GM12878 (cell line): ENCODE measurements around the gene NRXN3. TPM values are rescaled to one million over a fixed set of nuclear protein-coding genes. Genes with fewer than 3 reads are reported as not detected.

Experiments used
- ATAC-seq: fragments of 200-7000 bp; cut with Tn5 transposase; 3 replicates; pipeline ENCODE4 v1.9.1; 2020; ENCODE audit warnings: mild to moderate bottlenecking, moderate library complexity
- BruUV-seq: library from RNA; stranded (reverse); fragments of 400-500 nt; replicated peaks from 2 replicates; lab custom pipeline; 2021; lab: Mats Ljungman, UMichigan
- CTCF ChIA-PET: fragments of 300-600 bp; sonication (Branson Sonifier 250); formaldehyde crosslinking; extraction: SDS; loops from one replicate; lab custom pipeline; 2021; ENCODE audit warnings: inconsistent platforms; lab: Yijun Ruan, JAX
- POLR2A ChIA-PET: fragments of 350-600 bp; formaldehyde crosslinking; extraction: SDS; loops from one replicate; lab custom pipeline; 2021; ENCODE audit warnings: inconsistent platforms; lab: Charles Lee
- RAD21 ChIA-PET: fragments of 300-600 bp; sonication (Branson Sonifier 250); formaldehyde crosslinking; loops from one replicate; lab custom pipeline; 2023; ENCODE audit warnings: antibody characterized with exemption; ENCODE audit not compliant: unreplicated experiment; lab: Charles Lee
- SMC1A ChIA-PET: fragments of 300-600 bp; sonication (Branson Sonifier 250); formaldehyde crosslinking; loops from one replicate; lab custom pipeline; 2023; ENCODE audit not compliant: unreplicated experiment, uncharacterized antibody; lab: Charles Lee
- DNase-seq: peaks from one replicate; pipeline ENCODE4 v3.0.0-alpha.2; 2011; ENCODE audit warnings: low read depth, low spot score
- FAIRE-seq: peaks from 3 replicates; lab custom pipeline; 2011; peaks lifted over from hg19 to GRCh38; lab: Jason Lieb, UNC
- H2AFZ ChIP-seq: 2 replicates; pipeline ENCODE4 v1.6.0; 2011; ENCODE audit warnings: low read depth, low read length, control low read depth; ENCODE audit not compliant: control insufficient read depth
- H3K27ac ChIP-seq: 2 replicates; pipeline ENCODE4 v1.5.1; 2011; ENCODE audit warnings: control low read depth; ENCODE audit not compliant: control insufficient read depth, insufficient read depth
- H3K27me3 ChIP-seq, 2 experiments: replicated peaks in 1 of 2; 2 replicates each; pipeline versions ENCODE4 v1.6.0 to v1.6.1; 2011; ENCODE audit warnings: low read length in 1 of 2; ENCODE audit not compliant: control insufficient read depth in 2 of 2, insufficient read depth in 2 of 2
- H3K36me3 ChIP-seq, 2 experiments: 2 replicates each; pipeline ENCODE4 v1.5.1; 2011; ENCODE audit warnings: low read length in 1 of 2; ENCODE audit not compliant: control insufficient read depth in 2 of 2, insufficient read depth in 2 of 2
- H3K4me1 ChIP-seq: 2 replicates; pipeline ENCODE4 v1.6.1; 2011; ENCODE audit warnings: mild to moderate bottlenecking, low read length, moderate library complexity, mixed read lengths; ENCODE audit not compliant: control insufficient read depth, insufficient read depth
- H3K4me2 ChIP-seq: 2 replicates; pipeline ENCODE4 v1.6.0; 2011; ENCODE audit warnings: control low read depth; ENCODE audit not compliant: control insufficient read depth, insufficient read depth
- H3K4me3 ChIP-seq: fragments of 200-600 bp; sonication (generic); 2 replicates; pipeline ENCODE4 v1.5.1; 2016
- H3K79me2 ChIP-seq: 2 replicates; pipeline ENCODE4 v1.6.0; 2011; ENCODE audit warnings: low read length; ENCODE audit not compliant: control insufficient read depth, insufficient read depth
- H3K9ac ChIP-seq: 2 replicates; pipeline ENCODE4 v1.8.0; 2011; ENCODE audit warnings: low read length, control low read depth, mixed read lengths; ENCODE audit not compliant: control insufficient read depth, insufficient read depth
- H3K9me3 ChIP-seq: replicated peaks from 3 replicates; pipeline ENCODE4 v1.5.1; 2011; ENCODE audit warnings: mild to moderate bottlenecking, low read length; ENCODE audit not compliant: control insufficient read depth, insufficient read depth
- H4K20me1 ChIP-seq: 2 replicates; pipeline ENCODE4 v1.6.0; 2011; ENCODE audit not compliant: control insufficient read depth, insufficient read depth
- CHD4 ChIP-seq: fragments of 200-600 bp; sonication (generic); IDR thresholded peaks from 2 replicates; pipeline ENCODE4 v1.6.1; 2016; ENCODE audit warnings: mild to moderate bottlenecking
- DPF2 ChIP-seq: fragments of 450-650 bp; IDR thresholded peaks from 2 replicates; pipeline ENCODE4 v1.6.1; 2017; ENCODE audit warnings: mild to moderate bottlenecking
- SP1 ChIP-seq: IDR thresholded peaks from one replicate; pipeline ENCODE4 v1.6.1; 2011; ENCODE audit warnings: low read depth, low read length
- TBL1XR1 ChIP-seq: IDR thresholded peaks from 2 replicates; pipeline ENCODE4 v1.6.1; 2012; ENCODE audit warnings: low read depth, low read length, improper control_type of control experiment
- WGBS: methylation state at CpG from one replicate; pipeline ENCODE4 v1.1.6; 2016; ENCODE audit warnings: low lambda C conversion rate; ENCODE audit not compliant: insufficient replicate concordance, insufficient coverage; ENCODE audit errors: missing lambda C conversion rate; 5-methylcytosine and 5-hydroxymethylcytosine counted together
- in situ Hi-C: fragments of 300-500 bp; cut with MboI; formaldehyde crosslinking; loops from 9 replicates; pipeline ENCODE4 v1.14.3; 2018; ENCODE audit warnings: mixed read lengths
- intact Hi-C: fragments of 100-400 bp; cut with micrococcal nuclease; formaldehyde crosslinking; loops from one replicate; pipeline ENCODE4 v1.14.2; 2022; ENCODE audit not compliant: unreplicated experiment
- polyA plus RNA-seq, 11 experiments: library from polyadenylated mRNA; depleted of rRNA in 4 of 11; unstranded in 6 of 11; stranded (reverse) in 5 of 11; fragments of >200 nt; fragmentation: Nextera tagmentation in 4 of 11; fragmentation: Illumina TruSeq in 1 of 11; extraction: Ambion mirVana in 4 of 11; extraction: Trizol in 1 of 11; gene quantifications; 1 replicate in 1 of 11; 2 replicates in 10 of 11; pipeline versions ENCODE4 v1.2.1 to v1.2.3, GENCODE V29; 2011 to 2016; ENCODE audit warnings: inconsistent platforms in 2 of 11, missing spikeins in 2 of 11, low read depth in 1 of 11
- total RNA-seq, 4 experiments: library from RNA; depleted of rRNA in 3 of 4; stranded (reverse); fragments of >200 nt in 3 of 4; fragmentation: Illumina TruSeq in 1 of 4; extraction: Trizol in 1 of 4; gene quantifications; 2 replicates each; pipeline versions ENCODE4 v1.2.1 to v1.2.3, GENCODE V29; 2013 to 2021
- TF ChIP-seq, protein P1 (sequence below): fragments of 450-650 bp; IDR thresholded peaks from 2 replicates; pipeline ENCODE4 v1.6.1; 2017; ENCODE audit warnings: low read depth, mild to moderate bottlenecking, moderate library complexity
- TF ChIP-seq, protein P2 (sequence below): fragments of 150-350 bp; IDR thresholded peaks from 2 replicates; pipeline ENCODE4 v1.6.1; 2014; ENCODE audit warnings: mild to moderate bottlenecking, low read depth, low read length
- TF ChIP-seq, protein P3 (sequence below): IDR thresholded peaks from 2 replicates; pipeline ENCODE4 v1.6.1; 2012; ENCODE audit warnings: improper control_type of control experiment, low read depth, low read length; ENCODE audit not compliant: insufficient replicate concordance
- TF ChIP-seq, protein P4 (sequence below): IDR thresholded peaks from 2 replicates; pipeline ENCODE4 v1.6.1; 2011; ENCODE audit warnings: low read depth, mild to moderate bottlenecking, low read length, moderate library complexity, borderline replicate concordance; ENCODE audit errors: extremely low read depth

The NRXN3 gene
- total and polyA plus RNA-seq, 10 of the 15 experiments (the other 5 are each of a cell fraction or from before 2014, with no cell fraction given) = 0.52 to 3.3 (median 1.4) TPM

DNA sequence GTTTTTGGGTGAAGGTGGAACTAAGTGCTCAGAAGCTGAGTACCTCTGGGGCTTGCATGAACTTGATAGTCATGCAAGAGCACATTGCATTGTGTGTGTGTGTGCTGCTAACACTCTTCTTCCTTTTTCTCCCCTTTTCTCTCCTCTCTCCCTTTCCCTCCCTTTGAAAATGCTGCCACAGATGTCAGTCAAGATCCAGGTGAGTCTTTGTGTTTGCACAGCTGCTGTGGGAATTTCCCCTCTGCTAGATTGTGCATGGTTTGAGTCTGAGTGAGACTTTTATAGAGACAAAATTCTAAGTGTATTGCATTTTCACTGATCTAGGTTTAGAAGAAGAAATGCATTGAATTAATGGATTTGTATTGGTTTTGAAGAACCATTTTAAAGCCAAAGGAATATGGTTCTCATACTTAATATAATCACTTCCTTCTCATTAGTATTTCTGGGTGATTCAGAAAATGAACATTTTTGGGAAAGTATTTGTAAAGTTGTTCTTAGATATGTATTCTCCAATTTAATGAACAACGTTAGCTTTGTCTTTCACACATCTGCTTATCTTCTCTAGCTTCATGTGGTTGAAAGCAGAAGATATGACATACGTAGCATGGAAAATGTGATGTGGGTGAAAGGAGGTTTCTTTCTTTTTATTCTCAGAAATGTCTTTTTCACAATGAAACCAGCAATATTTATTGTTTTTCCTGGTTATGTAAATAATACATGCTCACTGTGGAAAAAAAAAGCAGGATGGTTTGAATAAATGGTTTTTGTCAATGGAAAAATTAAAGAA is 108.5 kb downstream of the NRXN3 start:
- 55% methylated on average over 2 of the region's 2 CpGs for WGBS
- POLR2A ChIA-PET = no interaction called here
- Histone ChIP-seq H3K9ac (no peak overlapping the region), H3K27me3 (0 out of 4 replicates have a peak, but pooled peaks cover 0 to 1% of the 10 kb centered on the region in 2 experiments), H3K27ac (no peak overlapping the region), H3K4me2 (no peak overlapping the region), H3K4me3 (no peak overlapping the region), H3K9me3 (no peaks in the 10 kb centered on the region), H4K20me1 (no peaks in the 10 kb centered on the region), H3K36me3 (no peaks in the 10 kb centered on the region), H3K79me2 (no peaks in the 10 kb centered on the region), H3K4me1 (no peaks in the 10 kb centered on the region)
- RAD21 ChIA-PET = no interaction called here
- intact Hi-C loops = no loop called here
- SMC1A ChIA-PET = no interaction called here
- CTCF ChIA-PET = no interaction called here
- no peak for FAIRE-seq
- no peak for DNase-seq
- ATAC-seq = no peak
- no TSS peak for BruUV-seq
- TF ChIP-seq, protein P1, sequence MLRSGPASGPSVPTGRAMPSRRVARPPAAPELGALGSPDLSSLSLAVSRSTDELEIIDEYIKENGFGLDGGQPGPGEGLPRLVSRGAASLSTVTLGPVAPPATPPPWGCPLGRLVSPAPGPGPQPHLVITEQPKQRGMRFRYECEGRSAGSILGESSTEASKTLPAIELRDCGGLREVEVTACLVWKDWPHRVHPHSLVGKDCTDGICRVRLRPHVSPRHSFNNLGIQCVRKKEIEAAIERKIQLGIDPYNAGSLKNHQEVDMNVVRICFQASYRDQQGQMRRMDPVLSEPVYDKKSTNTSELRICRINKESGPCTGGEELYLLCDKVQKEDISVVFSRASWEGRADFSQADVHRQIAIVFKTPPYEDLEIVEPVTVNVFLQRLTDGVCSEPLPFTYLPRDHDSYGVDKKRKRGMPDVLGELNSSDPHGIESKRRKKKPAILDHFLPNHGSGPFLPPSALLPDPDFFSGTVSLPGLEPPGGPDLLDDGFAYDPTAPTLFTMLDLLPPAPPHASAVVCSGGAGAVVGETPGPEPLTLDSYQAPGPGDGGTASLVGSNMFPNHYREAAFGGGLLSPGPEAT = no peak
- TF ChIP-seq TBL1XR1 = no peak
- TF ChIP-seq, protein P2, sequence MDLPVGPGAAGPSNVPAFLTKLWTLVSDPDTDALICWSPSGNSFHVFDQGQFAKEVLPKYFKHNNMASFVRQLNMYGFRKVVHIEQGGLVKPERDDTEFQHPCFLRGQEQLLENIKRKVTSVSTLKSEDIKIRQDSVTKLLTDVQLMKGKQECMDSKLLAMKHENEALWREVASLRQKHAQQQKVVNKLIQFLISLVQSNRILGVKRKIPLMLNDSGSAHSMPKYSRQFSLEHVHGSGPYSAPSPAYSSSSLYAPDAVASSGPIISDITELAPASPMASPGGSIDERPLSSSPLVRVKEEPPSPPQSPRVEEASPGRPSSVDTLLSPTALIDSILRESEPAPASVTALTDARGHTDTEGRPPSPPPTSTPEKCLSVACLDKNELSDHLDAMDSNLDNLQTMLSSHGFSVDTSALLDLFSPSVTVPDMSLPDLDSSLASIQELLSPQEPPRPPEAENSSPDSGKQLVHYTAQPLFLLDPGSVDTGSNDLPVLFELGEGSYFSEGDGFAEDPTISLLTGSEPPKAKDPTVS = no peak
- no peak for TF ChIP-seq SP1
- TF ChIP-seq, protein P3, sequence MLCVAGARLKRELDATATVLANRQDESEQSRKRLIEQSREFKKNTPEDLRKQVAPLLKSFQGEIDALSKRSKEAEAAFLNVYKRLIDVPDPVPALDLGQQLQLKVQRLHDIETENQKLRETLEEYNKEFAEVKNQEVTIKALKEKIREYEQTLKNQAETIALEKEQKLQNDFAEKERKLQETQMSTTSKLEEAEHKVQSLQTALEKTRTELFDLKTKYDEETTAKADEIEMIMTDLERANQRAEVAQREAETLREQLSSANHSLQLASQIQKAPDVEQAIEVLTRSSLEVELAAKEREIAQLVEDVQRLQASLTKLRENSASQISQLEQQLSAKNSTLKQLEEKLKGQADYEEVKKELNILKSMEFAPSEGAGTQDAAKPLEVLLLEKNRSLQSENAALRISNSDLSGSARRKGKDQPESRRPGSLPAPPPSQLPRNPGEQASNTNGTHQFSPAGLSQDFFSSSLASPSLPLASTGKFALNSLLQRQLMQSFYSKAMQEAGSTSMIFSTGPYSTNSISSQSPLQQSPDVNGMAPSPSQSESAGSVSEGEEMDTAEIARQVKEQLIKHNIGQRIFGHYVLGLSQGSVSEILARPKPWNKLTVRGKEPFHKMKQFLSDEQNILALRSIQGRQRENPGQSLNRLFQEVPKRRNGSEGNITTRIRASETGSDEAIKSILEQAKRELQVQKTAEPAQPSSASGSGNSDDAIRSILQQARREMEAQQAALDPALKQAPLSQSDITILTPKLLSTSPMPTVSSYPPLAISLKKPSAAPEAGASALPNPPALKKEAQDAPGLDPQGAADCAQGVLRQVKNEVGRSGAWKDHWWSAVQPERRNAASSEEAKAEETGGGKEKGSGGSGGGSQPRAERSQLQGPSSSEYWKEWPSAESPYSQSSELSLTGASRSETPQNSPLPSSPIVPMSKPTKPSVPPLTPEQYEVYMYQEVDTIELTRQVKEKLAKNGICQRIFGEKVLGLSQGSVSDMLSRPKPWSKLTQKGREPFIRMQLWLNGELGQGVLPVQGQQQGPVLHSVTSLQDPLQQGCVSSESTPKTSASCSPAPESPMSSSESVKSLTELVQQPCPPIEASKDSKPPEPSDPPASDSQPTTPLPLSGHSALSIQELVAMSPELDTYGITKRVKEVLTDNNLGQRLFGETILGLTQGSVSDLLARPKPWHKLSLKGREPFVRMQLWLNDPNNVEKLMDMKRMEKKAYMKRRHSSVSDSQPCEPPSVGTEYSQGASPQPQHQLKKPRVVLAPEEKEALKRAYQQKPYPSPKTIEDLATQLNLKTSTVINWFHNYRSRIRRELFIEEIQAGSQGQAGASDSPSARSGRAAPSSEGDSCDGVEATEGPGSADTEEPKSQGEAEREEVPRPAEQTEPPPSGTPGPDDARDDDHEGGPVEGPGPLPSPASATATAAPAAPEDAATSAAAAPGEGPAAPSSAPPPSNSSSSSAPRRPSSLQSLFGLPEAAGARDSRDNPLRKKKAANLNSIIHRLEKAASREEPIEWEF = no peak
- no peak for TF ChIP-seq DPF2
- TF ChIP-seq CHD4 = no peak
- TF ChIP-seq, protein P4, sequence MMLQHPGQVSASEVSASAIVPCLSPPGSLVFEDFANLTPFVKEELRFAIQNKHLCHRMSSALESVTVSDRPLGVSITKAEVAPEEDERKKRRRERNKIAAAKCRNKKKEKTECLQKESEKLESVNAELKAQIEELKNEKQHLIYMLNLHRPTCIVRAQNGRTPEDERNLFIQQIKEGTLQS = no peak
- TF ChIP-seq, all 136 proteins: peak for 0
- no peak overlapping the region for H2AFZ ChIP-seq
- in situ Hi-C loops = no loop called here
